Cerebellar nuclear complex (tissue), 1 donor: Measurements from ENCODE around the gene KRTAP4-4.
"Not testable (repeated sequence)": the region's sequence is repeated elsewhere in the genome, so short reads cannot be mapped to it uniquely, and the experiment has no call there.

Source experiments
- DNase-seq, 2 experiments: peaks; one replicate each; lab custom pipeline; 2025; lab: John Stamatoyannopoulos, UW

Gene KRTAP4-4

GRCh38 chr17:41160648-41161047, at the start of gene KRTAP4-4:
Gene KRTAP4-4 (minus strand): TSS chr17:41160748. CDS start chr17:41160691, 57 bp downstream.
- DNase-seq = no peak

GRCh38 chr17:41199421-41200078, 39.0 kb upstream of the KRTAP4-4 start:
- DNase-seq = no peak

- no peak for DNase-seq
Measured at GRCh38 chr17:41196068-41196467, 35.5 kb upstream of the KRTAP4-4 start.

GRCh38 chr17:41190328-41190727, 29.8 kb upstream of the KRTAP4-4 start:
- no peak for DNase-seq

GRCh38 chr17:41189837-41190318, 29.3 kb upstream of the KRTAP4-4 start, which contains the start of gene KRTAP9-1:
Gene KRTAP9-1 (plus strand): TSS chr17:41189887. CDS start chr17:41189887, 0 bp downstream.
- not testable (repeated sequence) for DNase-seq

- DNase-seq = no peak
Measured at GRCh38 chr17:41186872-41187271, 26.3 kb upstream of the KRTAP4-4 start.

GRCh38 chr17:41185001-41185400, 24.5 kb upstream of the KRTAP4-4 start:
- DNase-seq = no peak

- no peak for DNase-seq
Measured at GRCh38 chr17:41184480-41184961, 24.0 kb upstream of the KRTAP4-4 start, which contains the start of gene KRTAP4-1. Gene KRTAP4-1 (minus strand): TSS chr17:41184911. CDS start chr17:41184854, 57 bp downstream.

GRCh38 chr17:41178843-41179616, 18.5 kb upstream of the KRTAP4-4 start:
- no peak for DNase-seq

GRCh38 chr17:41178341-41178740, 17.8 kb upstream of the KRTAP4-4 start:
- DNase-seq = no peak

- DNase-seq = no peak
Measured at GRCh38 chr17:41177727-41178271, 17.3 kb upstream of the KRTAP4-4 start, which contains the start of gene KRTAP4-2. Gene KRTAP4-2 (minus strand): TSS chr17:41178221. CDS start chr17:41178164, 57 bp downstream.

GRCh38 chr17:41176744-41177387, 16.3 kb upstream of the KRTAP4-4 start:
- no peak for DNase-seq

GRCh38 chr17:41171886-41172285, 11.3 kb upstream of the KRTAP4-4 start:
- DNase-seq = no peak

GRCh38 chr17:41168121-41168520, 7.6 kb upstream of the KRTAP4-4 start, which contains the start of gene KRTAP4-3:
Gene KRTAP4-3 (minus strand): TSS chr17:41168221. CDS start chr17:41168172, 49 bp downstream.
- no peak for DNase-seq

- DNase-seq = no peak
Measured at GRCh38 chr17:41167561-41167960, 7.0 kb upstream of the KRTAP4-4 start.

- no peak for DNase-seq
Measured at GRCh38 chr17:41163828-41164227, 3.3 kb upstream of the KRTAP4-4 start.

- not testable (repeated sequence) for DNase-seq
Measured at GRCh38 chr17:41160190-41160589, 358 bp downstream of the KRTAP4-4 start.

- no peak for DNase-seq
Measured at GRCh38 chr17:41153856-41154255, 6.7 kb downstream of the KRTAP4-4 start.

GRCh38 chr17:41151525-41151924, 9.0 kb downstream of the KRTAP4-4 start:
- no peak for DNase-seq

- DNase-seq = no peak
Measured at GRCh38 chr17:41150026-41150425, 10.5 kb downstream of the KRTAP4-4 start.

GRCh38 chr17:41149652-41149985, 10.9 kb downstream of the KRTAP4-4 start, which contains the start of gene KRTAP4-5:
Gene KRTAP4-5 (minus strand): TSS chr17:41149825. CDS start chr17:41149767, 58 bp downstream.
- DNase-seq = no peak
